NCI-H2029 (cell line): ENCODE results near the gene ALDH1A1.
A peak's percentile ranks its signal among the peaks of the same experiment; 100 is the strongest.
"Not testable (repeated sequence)": the region's sequence is repeated elsewhere in the genome, so short reads cannot be mapped to it uniquely, and the experiment has no call there.

Source experiments
- DNase-seq: peaks from one replicate; lab custom pipeline; 2025; lab: John Stamatoyannopoulos, UW

Gene ALDH1A1

DNA sequence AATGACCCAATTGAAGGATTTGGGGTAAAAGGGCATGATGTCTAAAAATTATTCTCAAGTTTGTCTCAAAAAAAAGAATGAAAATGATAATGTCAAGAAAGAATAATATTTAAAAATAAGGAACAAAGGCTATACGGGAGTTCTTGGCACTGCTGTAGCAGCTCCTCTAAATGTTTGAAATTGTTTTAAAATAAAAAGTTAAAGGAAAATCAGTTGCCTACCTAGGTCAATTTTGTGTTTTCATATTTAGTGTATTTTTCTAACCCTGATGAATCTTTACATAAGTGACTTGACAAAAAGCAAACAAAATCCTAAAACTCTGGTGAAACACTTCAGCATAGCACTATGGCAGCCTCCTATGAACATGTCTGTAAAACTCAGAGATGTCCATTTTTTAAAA is 56.4 kb downstream of the ALDH1A1 start:
- no peak for DNase-seq

- no peak for DNase-seq
Observed at GRCh38 chr9:72895122-72895521, 57.7 kb downstream of the ALDH1A1 start.

GRCh38 chr9:72894342-72894741 is 58.5 kb downstream of the ALDH1A1 start:
- no peak for DNase-seq

- DNase-seq, result no peak
Observed at GRCh38 chr9:72893437-72893836, 59.4 kb downstream of the ALDH1A1 start.

DNA sequence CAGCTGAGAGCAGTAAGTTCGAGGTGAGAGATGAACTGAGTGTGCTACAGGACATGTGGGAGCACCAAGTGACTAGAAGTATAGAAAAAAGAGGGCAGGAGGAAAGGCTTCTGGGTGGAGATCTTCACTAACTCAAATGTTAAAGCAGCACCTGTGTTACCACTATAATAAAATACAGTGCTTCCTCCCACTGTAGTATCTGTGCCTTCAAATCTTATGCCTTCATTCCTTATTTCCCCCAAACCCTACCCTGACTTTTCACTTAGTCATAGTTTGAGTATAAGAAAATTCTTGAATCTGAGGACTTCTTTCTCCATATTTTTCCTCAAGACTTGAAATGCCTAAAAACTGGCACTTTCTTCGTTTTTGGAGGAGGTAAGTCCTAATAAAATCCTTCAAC is 61.8 kb downstream of the ALDH1A1 start:
- DNase-seq, result no peak

DNA sequence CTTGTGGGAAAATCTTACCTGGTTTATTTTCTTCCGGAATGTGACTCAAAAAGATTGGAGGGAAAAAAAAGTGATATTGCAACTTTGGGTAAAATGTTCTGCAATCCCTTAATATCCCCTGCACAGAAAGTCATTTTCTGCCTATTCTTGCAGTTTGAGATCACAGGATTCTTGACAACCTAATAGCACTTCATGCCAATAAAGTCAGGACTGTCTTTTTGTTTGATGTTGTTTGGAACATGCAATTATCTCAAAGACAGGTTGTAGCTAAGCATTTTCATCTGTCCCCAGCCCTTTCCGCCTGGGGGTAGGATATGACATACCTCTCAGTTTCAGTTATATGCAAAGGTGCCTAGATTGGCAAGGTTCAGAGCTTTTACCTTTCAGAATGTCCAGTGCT is 63.9 kb downstream of the ALDH1A1 start:
- no peak for DNase-seq

GRCh38 chr9:72888067-72888466 is 64.8 kb downstream of the ALDH1A1 start:
- no peak for DNase-seq

GRCh38 chr9:72886386-72886785 is 66.5 kb downstream of the ALDH1A1 start:
- no peak for DNase-seq

DNA sequence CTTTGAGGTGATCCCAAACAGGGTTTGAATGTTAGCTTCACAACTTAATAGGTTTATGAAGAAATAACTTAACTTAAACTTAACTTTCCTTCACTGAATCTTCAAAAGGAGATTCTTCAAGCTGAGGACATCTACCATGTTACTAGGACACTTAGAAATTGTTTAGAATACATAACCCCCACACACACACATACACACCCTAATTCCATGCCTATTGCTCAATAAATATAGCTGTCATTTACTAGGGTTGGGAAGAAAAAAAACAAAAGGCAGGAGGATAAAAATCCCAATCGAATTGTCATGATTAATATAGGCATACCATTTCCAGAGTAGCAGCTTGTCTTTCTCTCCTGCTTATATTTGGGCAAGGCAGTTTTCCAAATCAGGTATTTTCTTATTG is 68.3 kb downstream of the ALDH1A1 start:
- no peak for DNase-seq

- DNase-seq, result no peak
Observed at GRCh38 chr9:72883875-72884274, 69.0 kb downstream of the ALDH1A1 start.

DNA sequence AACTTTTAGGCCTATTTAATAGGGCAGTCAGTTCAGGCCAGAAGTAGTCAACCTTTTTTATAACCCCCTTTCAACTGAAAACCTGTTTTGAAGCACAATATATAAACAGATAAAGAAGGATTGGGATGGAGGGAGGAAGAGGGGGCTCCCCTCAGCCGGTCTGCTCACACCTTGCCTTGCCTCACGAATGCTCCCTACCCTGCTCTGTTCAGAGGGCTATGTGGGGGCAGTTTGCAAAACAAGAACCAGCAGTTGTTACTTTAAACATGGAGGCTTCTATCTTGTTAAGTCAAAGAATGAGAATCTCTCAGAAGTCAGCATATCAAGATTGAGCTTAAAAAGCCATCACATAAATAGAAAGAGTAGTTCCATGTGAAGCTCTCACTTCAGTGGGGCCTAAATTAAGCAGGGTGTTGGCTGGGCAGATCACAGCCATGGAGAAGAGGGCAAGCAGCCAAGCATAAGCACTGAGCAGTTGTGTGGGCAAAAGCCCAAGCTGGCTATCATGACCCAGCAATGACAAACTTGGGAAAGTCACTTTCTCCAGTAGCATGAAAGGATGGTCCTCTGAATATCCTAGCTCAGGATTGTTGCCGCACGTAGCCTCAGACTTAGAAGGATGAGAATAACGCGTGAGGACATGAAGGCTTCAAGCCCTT is 70.6 kb downstream of the ALDH1A1 start:
- DNase-seq, result no peak

DNA sequence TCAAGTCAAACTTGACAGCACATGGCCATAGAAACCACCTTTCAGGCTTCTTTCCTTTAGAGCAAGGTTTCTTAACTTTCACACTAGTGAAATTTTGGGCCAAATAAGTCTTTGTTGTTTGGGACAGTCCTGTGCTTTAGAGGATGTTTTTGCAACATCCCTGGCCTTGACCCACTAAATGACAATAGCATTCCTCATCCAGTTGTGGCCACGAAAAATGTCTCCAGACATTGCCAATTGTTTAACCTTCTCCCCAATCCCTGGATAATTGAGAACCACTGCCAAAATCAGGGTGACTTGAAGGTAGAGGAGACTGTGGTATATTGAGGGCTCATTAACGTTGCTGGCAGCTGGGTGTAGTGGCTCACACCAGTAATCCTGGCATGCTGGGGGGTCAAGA is 72.0 kb downstream of the ALDH1A1 start:
- no peak for DNase-seq

- DNase-seq, result no peak
Observed at GRCh38 chr9:72875221-72875620, 77.6 kb downstream of the ALDH1A1 start.

- DNase-seq, result no peak
Observed at GRCh38 chr9:72874344-72874743, 78.5 kb downstream of the ALDH1A1 start.

GRCh38 chr9:72873456-72873855 is 79.4 kb downstream of the ALDH1A1 start:
- DNase-seq, result no peak

DNA sequence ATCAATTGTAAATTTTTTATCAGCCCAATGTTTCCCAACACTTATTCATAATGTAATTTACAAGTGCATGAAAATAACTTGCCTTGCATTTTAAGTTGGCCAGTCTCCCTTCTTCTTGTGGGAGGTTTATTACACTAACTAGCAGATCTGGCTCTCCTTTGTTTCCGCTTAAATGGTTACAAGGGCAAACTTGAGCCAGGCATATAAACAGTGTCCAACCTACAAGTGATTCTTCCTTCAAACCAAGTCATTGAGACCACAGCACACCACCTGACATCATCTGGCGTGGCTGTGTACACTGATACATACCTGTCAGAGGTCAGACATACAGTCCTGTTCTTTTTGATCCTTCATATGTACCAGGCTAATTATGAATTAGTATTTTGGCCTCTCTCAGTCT is 80.1 kb downstream of the ALDH1A1 start:
- DNase-seq, result no peak

DNA sequence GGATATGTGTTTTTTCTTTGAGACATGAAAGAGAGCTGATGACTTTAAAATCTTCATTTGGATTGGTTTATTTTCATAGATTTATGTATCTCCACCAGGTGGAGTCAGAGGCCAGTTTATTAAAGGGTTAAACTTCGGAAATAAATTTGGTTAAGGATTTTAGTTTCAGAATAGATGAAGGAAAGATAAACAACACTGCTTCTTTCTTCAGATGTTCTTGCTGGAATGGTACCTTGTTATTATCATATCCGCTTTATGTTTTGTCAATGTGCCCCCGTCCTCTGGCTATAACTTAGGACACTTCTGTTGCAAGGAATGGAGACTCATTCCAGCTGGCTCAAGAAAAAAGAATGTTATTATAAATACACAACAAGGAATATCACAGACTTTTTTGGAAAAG is 81.2 kb downstream of the ALDH1A1 start:
- DNase-seq, result no peak

GRCh38 chr9:72864327-72864726 is 88.5 kb downstream of the ALDH1A1 start:
- no peak for DNase-seq

- no peak for DNase-seq
Observed at GRCh38 chr9:72863456-72864094, 89.3 kb downstream of the ALDH1A1 start.

- not testable (repeated sequence) for DNase-seq
Observed at GRCh38 chr9:72862788-72863187, 90.1 kb downstream of the ALDH1A1 start.

- no peak for DNase-seq
Observed at GRCh38 chr9:72858089-72858912, 94.6 kb downstream of the ALDH1A1 start.

DNA sequence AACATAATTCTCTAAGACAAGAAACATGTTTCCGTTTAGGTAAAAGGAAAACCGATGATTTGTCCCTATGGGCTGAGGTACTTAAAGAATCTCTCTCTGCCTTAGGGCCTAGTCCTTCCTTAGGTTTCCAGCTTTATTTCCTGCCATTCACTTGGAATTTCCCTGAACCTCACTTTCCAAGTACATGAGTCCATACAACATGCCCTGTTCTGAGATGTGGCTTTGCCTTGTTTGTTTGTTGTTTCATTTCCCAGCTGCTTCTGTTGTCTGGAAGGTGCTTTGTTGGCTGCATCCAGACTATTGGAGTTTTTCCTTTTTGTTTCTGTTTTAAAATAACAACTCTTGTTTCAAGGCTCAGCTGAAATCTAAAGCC is 95.2 kb downstream of the ALDH1A1 start:
- no peak for DNase-seq

GRCh38 chr9:72856972-72857623 is 95.8 kb downstream of the ALDH1A1 start:
- peak; percentile 26 for DNase-seq
